HG03025 (cell line): Measurements from ENCODE around the gene LDHAL6B.

Source experiments
- ATAC-seq: cut with Tn5 transposase; IDR thresholded peaks from one replicate; pipeline ENCODE4 v1.9.1; 2021; ENCODE audit warnings: mild to moderate bottlenecking, moderate library complexity; ENCODE audit not compliant: unreplicated experiment, low FRiP score

Gene LDHAL6B

DNA sequence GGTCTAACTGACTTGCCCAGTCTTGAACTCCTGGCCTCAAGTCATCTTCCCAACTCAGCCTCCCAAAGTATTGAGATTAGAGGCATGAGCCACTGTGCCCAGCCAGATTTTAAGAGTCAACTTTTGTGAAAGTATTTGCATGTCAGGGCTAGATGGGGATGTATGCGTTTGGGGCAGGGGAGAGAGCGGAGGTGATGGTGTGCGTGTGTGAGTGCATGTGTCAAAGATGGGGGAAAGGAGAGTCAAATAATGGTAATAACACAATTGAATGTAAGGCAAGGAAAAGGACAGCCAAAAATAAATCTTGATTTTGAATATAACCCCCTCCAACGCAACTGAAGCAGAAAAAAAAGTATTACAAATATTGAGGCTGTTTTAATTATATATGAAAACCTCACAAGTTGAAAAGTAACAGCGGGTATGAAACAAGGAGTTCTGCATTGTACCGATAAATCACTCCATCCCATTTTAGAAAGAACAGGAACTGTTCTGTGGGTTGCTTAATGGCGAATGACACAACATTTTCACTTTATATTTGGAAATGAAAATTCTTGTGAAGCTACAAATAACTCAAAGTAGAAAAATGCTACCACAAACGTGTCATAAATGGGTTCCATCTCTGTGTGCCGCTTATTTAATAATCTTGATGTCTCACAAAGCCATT, 29.9 kb upstream of the LDHAL6B start:
- ATAC-seq: no peak

- ATAC-seq: no peak
Observed at GRCh38 chr15:59177317-59177660, 29.4 kb upstream of the LDHAL6B start.

DNA sequence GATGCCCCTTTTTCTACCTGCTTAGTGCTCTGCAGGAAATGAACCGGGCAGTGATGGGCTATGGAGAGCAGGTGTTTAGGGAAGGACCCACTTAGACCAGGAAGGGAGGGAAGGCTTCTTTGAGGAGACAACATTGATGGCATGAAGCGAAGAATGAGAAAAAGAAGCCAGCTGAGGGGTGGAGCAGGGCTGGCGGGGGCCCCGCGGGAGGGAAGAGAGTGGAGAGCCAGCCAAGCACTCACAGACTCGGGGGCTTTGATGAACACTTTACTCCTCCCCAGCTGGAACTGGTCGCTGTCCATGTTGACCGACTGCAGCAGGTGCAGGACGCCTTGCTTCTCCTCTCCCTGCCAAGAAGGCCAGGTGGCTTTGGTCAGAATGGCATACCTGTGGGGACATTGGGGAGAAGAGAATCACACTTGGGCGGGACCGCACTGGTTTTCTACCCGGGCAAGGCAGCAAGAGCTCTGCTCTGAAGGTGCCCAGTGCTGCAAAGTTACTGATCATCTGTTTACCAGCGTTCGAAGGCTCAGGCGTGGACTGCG, 28.4 kb upstream of the LDHAL6B start:
- ATAC-seq: no peak

DNA sequence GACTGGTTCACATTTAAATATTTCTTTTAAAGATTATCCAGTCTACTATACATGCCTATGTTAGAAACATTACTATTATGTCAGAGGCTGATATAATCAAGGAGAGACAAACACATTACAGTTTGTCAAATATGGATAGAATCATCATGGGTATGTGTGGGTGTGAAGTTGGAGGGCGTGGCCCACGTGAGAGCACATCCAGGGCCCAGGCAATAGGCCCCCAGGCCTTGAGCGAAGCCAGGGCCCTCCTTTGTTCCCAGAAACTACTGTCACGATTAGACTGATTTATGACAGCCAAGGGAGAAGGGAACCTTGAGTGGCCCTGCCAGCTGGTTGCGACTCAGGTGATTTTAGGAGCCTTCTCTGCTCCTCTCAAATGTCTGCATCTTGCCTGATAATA, 26.9 kb upstream of the LDHAL6B start:
- ATAC-seq: no peak

DNA sequence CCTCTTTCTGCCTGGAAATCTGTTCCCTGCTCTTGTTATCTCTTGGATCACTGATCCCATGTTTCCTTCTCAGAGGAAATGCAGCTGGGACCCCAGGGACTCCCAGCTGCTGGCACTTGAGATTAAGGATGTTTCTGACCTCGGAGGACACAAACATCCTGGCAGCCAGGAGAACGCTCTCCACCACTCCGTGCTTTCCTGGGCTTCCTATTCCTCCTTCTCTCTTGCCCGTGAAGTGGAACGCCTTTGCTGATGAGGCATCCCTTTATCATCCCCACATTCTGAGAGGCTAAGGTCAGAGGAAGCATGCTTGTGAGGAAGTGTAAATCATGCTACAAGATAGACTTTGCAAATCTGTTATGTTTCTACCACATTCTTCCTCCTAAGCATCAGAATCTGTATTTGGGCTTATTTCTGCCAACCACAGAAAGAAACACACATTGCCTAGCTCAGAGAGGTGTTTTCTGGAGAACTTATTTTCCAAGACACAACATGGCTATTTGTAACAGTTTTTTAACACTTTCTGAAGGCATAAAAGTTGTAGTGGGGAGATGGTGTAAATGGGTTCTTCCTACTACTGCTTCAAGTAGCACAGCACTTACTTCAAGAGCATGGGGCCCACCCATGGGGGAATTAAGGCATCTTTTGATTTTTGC, 25.6 kb upstream of the LDHAL6B start:
- ATAC-seq: no peak

DNA sequence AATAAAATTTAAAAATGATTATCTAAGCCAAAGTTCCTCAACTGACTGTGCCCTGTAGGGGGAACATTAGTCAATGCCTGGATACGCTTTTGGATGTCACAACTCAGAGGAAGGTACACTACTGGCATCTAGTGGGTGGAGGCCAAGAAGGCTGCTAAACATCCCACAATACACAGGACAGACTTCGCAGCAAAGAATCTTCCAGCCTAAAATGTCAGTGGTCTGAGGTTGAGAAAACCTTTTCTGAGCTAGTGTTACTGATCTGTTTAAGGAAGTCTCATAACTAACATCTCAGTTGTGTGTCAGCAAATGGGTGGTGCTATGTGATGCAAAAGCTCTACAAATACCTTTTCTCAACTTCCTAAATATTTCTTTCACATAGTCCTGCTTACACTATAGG, 20.9 kb upstream of the LDHAL6B start:
- ATAC-seq: no peak

GRCh38 chr15:59186501-59186900, 20.1 kb upstream of the LDHAL6B start:
- ATAC-seq: no peak

DNA sequence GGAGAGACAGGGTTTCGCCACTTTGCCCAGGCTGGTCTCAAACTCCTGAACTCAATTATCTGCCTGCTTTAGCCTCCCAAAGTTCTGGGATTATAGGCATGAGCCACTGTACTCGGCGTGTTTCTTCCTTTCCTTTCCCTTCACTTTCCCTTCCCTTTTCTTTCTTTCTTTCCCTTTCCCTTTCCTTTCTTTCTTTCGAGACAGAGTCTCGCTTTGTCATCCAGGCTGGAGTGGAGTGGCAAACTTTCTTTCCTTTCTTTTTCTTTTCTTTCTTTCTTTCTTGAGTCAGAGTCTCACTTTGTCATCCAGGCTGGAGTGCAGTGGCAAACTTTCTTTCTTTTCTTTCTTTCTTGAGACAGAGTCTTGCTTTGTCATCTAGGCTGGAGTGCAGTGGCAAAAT, 17.4 kb upstream of the LDHAL6B start:
- ATAC-seq: no peak

DNA sequence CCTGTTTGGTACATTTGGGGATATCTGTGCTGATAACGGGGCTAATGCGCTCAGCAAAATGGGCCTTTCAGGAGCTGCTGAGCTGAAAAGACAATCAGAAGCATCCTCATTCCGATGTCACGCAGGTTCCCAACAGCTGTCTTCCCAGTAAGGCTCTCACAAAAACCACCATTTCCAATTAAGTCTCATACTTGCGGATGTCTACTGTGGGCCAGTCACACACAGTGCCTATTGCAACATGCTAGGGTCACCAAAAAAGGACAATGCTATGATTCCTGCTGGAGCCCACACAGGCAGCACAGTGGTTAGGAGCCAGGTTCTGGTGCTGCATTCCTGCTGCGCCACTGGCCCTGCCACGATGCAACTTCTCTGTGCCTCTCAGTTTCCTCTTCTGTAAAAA, 16.4 kb upstream of the LDHAL6B start:
- no peak for ATAC-seq

- no peak for ATAC-seq
Observed at GRCh38 chr15:59191855-59192237, 14.8 kb upstream of the LDHAL6B start.

- ATAC-seq: no peak
Observed at GRCh38 chr15:59194639-59195325, 11.9 kb upstream of the LDHAL6B start.

DNA sequence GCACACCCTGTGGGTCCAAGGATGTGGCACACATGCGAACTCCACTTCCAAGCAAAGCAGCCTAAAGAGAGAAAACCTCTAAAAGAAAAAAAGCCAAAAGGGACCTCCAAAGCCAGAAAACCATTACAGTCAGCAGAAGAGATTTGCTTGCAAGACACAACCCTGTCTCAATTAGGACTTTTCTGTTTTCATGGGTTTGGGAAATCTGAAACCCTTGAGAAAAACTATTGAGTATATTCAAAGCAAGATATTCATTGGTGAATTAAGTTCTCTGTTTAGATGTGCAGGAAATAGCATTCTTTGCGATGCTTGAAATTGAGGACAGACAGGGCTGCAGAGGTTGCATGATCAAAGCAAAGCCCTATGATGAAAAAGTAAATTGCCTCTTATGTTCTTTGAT, 10.2 kb upstream of the LDHAL6B start:
- no peak for ATAC-seq

- ATAC-seq: no peak
Observed at GRCh38 chr15:59197454-59197853, 9.2 kb upstream of the LDHAL6B start.

- ATAC-seq: no peak
Observed at GRCh38 chr15:59199626-59200465, 6.8 kb upstream of the LDHAL6B start.

- no peak for ATAC-seq
Observed at GRCh38 chr15:59200560-59200959, 6.1 kb upstream of the LDHAL6B start.

DNA sequence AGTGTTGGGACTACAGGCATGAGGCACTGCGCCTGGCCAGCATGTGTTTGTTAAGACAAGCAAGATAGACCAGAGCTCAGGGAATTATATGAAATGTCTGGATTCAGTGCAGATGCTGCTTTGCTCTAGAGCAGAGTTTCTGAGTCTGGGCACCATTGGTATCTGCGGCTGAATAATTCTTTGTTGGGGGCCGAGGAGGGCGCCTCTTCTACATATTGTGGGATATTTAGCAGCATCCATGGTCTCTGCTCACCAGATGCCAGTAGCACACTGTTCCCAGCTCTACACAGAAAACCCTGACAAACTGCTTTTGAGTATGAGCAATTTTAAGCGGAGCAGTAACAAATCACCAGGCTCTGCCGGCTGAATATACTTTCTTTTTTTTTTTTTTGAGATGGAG, 3.6 kb upstream of the LDHAL6B start:
- ATAC-seq: no peak

GRCh38 chr15:59203657-59204056, 3.0 kb upstream of the LDHAL6B start:
- no peak for ATAC-seq

DNA sequence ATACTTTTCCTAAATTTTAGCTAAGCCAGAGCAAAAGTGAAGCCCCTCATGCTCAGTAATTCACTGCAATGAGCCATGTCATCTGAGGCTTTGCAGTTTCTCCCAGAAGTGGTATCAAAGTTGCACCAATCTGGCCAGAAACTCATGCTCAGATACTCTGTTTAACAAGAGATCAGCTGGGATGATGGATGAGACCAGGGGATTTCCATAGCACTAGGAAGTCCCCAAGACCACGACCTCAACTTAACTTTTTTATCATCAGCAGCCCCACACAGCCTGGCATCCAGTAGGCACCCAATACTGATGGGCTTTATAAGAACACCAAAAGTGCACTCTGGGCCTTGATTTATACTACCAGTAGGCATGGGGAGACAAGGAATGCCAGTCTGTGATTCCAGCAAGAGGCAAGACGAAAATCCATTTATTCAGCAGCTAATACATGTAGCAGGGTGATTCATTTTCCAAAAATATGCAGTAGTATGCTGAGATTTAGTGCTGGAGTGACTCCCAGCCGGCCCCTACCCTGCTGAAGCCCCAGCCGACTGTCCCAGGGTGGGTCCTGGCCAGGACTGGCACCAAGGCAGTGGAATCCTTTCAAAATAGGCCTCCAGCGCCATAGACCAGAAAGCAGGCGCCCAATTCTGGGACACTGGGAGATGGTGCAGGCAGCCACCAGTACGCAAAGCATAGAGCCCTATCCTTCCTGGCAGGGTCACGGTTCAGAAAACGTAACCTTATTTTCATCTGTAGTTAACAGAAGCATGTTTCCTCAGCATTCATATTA, 612 bp upstream of the LDHAL6B start:
- ATAC-seq: no peak

DNA sequence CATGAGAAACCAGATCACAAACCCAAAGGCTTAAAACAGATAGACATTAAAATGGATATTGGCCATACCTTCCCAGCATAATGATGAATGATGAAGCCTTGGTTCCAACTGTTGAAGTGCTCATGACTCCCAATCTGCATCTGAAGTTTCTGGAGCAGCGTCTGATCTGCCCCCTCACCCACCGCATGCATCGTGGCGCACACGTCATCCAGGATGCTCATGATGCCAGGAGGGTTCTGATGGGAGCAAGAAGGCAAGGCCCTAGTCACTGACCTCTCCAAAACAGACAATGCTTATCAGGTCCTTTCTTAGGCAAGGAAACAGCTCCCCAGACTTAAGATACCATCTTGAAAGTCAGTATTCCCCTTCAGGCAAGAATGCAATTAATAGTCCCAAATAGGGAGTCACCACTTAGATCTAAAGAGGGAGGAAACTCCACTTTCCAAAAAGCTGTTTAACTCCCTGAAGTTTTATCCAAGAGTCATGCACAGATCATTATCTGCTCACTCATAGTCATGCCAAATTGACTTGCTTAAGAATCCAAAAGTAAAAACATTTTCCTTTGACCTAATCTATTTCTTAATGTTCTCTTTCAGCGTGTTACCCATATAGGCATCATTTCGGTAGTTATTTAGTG, 2.1 kb downstream of the LDHAL6B start:
- ATAC-seq: no peak

GRCh38 chr15:59210186-59210585, 3.5 kb downstream of the LDHAL6B start:
- no peak for ATAC-seq
